HEK293 (cell line): ENCODE results near the gene DOK1.

Experiments used
- CTCF ChIP-seq: fragments of 450-650 bp; formaldehyde crosslinking; IDR thresholded peaks from 2 replicates; pipeline ENCODE4 v1.5.1; 2016; ENCODE audit warnings: missing biosample characterization, missing genetic modification characterization
- ELK4 ChIP-seq: IDR thresholded peaks from 2 replicates; pipeline ENCODE4 v1.6.1; 2011; ENCODE audit warnings: mild to moderate bottlenecking, low read depth, low read length, borderline replicate concordance
- HOXD13 ChIP-seq: sonication (generic); formaldehyde crosslinking; IDR thresholded peaks from 2 replicates; pipeline ENCODE4 v1.8.0; 2022; ENCODE audit warnings: missing genetic modification reagents, borderline replicate concordance
- KLF7 ChIP-seq: fragments of 450-650 bp; formaldehyde crosslinking; IDR thresholded peaks from 2 replicates; pipeline ENCODE4 v1.5.1; 2016; ENCODE audit warnings: missing biosample characterization, missing genetic modification characterization, borderline replicate concordance
- MEIS1 ChIP-seq: sonication (generic); formaldehyde crosslinking; IDR thresholded peaks from 2 replicates; pipeline ENCODE4 v1.8.1; 2022; ENCODE audit warnings: missing genetic modification reagents, mild to moderate bottlenecking, borderline replicate concordance
- MYNN ChIP-seq: fragments of 450-650 bp; formaldehyde crosslinking; IDR thresholded peaks from 2 replicates; pipeline ENCODE4 v1.5.1; 2016; ENCODE audit warnings: missing biosample characterization, missing genetic modification characterization, borderline replicate concordance
- SETDB1 ChIP-seq: IDR thresholded peaks from one replicate; pipeline ENCODE4 v1.6.1; 2017; ENCODE audit warnings: mild to moderate bottlenecking, low read length, moderate library complexity, mixed read lengths; ENCODE audit not compliant: insufficient read length
- ZBTB20 ChIP-seq: fragments of 450-650 bp; formaldehyde crosslinking; IDR thresholded peaks from 2 replicates; pipeline ENCODE4 v1.5.1; 2016; ENCODE audit warnings: missing biosample characterization, missing genetic modification characterization
- ZNF10 ChIP-seq: fragments of 450-650 bp; formaldehyde crosslinking; IDR thresholded peaks from 2 replicates; pipeline ENCODE4 v1.5.1; 2017; ENCODE audit warnings: missing biosample characterization, missing genetic modification characterization
- ZNF121 ChIP-seq: fragments of 450-650 bp; formaldehyde crosslinking; IDR thresholded peaks from 2 replicates; pipeline ENCODE4 v1.5.1; 2016; ENCODE audit warnings: missing biosample characterization, missing genetic modification characterization
- ZNF274 ChIP-seq, 2 experiments: fragments of 200-500 bp in 1 of 2; fragments of 450-650 bp in 1 of 2; sonication (Bioruptor generic) in 1 of 2; formaldehyde crosslinking in 1 of 2; IDR thresholded peaks; 2 replicates each; pipeline versions ENCODE4 v1.5.1 to v1.6.1; 2014 to 2016; ENCODE audit warnings: borderline replicate concordance in 1 of 2, inconsistent platforms in 1 of 2, low read length in 1 of 2, missing biosample characterization in 1 of 2, missing genetic modification characterization in 1 of 2
- ZNF426 ChIP-seq: fragments of 450-650 bp; formaldehyde crosslinking; IDR thresholded peaks from 2 replicates; pipeline ENCODE4 v1.5.1; 2017; ENCODE audit warnings: missing biosample characterization, missing genetic modification characterization, mild to moderate bottlenecking, inconsistent platforms, moderate library complexity
- ZNF629 ChIP-seq: fragments of 450-650 bp; formaldehyde crosslinking; IDR thresholded peaks from 2 replicates; pipeline ENCODE4 v1.5.1; 2017; ENCODE audit warnings: missing biosample characterization, missing genetic modification characterization
- ZNF776 ChIP-seq: fragments of 450-650 bp; formaldehyde crosslinking; IDR thresholded peaks from 2 replicates; pipeline ENCODE4 v1.5.0; 2017; ENCODE audit warnings: missing biosample characterization, missing genetic modification characterization, borderline replicate concordance

- TF ChIP-seq HOXD13 (CRISPR knock-in tag) (no peak), MYNN (no peak), CTCF (tag by site-specific recombination) (no peak), ZNF274 (IDR thresholded peaks at IDR 0.05; ENCODE audit: low read length) (no peak), ZNF274 (tag by site-specific recombination; IDR thresholded peaks at IDR 0.05; ENCODE audit: borderline replicate concordance) (no peak), ZNF10 (tag by site-specific recombination) (no peak), KLF7 (tag by site-specific recombination) (no peak), ZNF426 (tag by site-specific recombination) (no peak), ZBTB20 (tag by site-specific recombination) (no peak), SETDB1 (no peak), ZNF629 (no peak), ELK4 (no peak), MEIS1 (CRISPR knock-in tag) (no peak), ZNF121 (tag by site-specific recombination) (no peak), ZNF776 (tag by site-specific recombination) (no peak)
These were observed 52.4 kb downstream of the DOK1 start for GRCh38 chr2:74606927-74607326.
